T-cell (primary cell): ENCODE measurements around the gene ATE1. TPM values are rescaled to one million over a fixed set of nuclear protein-coding genes. Genes with fewer than 3 reads are reported as not detected.
A peak's percentile ranks its signal among the peaks of the same experiment; 100 is the strongest.
"Not testable (repeated sequence)": the region's sequence is repeated elsewhere in the genome, so short reads cannot be mapped to it uniquely, and the experiment has no call there.

Source experiments
- ATAC-seq, 4 experiments: fragments of 200-7000 bp in 3 of 4; fragments of 150-1000 bp in 1 of 4; cut with Tn5 transposase; replicated peaks in 1 of 4; 1 replicate in 3 of 4; 2 replicates in 1 of 4; pipeline ENCODE4 v1.10.0; 2021; ENCODE audit warnings: moderate library complexity in 3 of 4, mild to moderate bottlenecking in 2 of 4, moderate number of reproducible peaks in 1 of 4
- CTCF ChIA-PET, 2 donors: fragments of 300-600 bp; sonication (Branson Sonifier 250); formaldehyde crosslinking; loops; one replicate each; lab custom pipeline; 2022; ENCODE audit warnings: antibody characterized with exemption in 2 of 2; lab: Charles Lee
- POLR2A ChIA-PET, 2 donors: fragments of 300-600 bp; sonication (Branson Sonifier 250); formaldehyde crosslinking; loops; one replicate each; lab custom pipeline; 2022; ENCODE audit warnings: antibody characterized with exemption in 2 of 2; lab: Charles Lee
- DNase-seq, 35 experiments: peaks; one replicate each; pipeline versions ENCODE4 v3.0.0 to v3.0.0-alpha.2; 2013 to 2023
- H3K27ac ChIP-seq: one replicate; pipeline ENCODE4 v1.5.1; 2013; ENCODE audit warnings: low read length
- H3K27me3 ChIP-seq, 2 experiments: replicated peaks in 1 of 2; 1 replicate in 1 of 2; 2 replicates in 1 of 2; pipeline versions ENCODE4 v1.6.1 to v1.7.0; 2013; ENCODE audit warnings: low read length in 1 of 2, mixed read lengths in 1 of 2; ENCODE audit not compliant: control insufficient read depth in 2 of 2, insufficient read depth in 2 of 2; ENCODE audit errors: extremely low read depth in 1 of 2
- H3K36me3 ChIP-seq, 2 donors: 1 replicate in 1 of 2; 2 replicates in 1 of 2; pipeline versions ENCODE4 v1.6.1 to v1.7.0; 2013; ENCODE audit warnings: low read length in 1 of 2; ENCODE audit not compliant: control insufficient read depth in 2 of 2, insufficient read depth in 1 of 2; ENCODE audit errors: extremely low read depth in 1 of 2
- H3K4me1 ChIP-seq, 2 experiments: 1 replicate in 1 of 2; 2 replicates in 1 of 2; pipeline versions ENCODE4 v1.6.1 to v1.7.0; 2013; ENCODE audit warnings: low read length in 2 of 2, mixed read lengths in 1 of 2; ENCODE audit not compliant: insufficient read depth in 2 of 2, control insufficient read depth in 1 of 2; ENCODE audit errors: extremely low read depth in 1 of 2
- H3K4me3 ChIP-seq, 2 donors: 1 replicate in 1 of 2; 2 replicates in 1 of 2; pipeline versions ENCODE4 v1.5.1 to v1.7.0; 2013; ENCODE audit warnings: mild to moderate bottlenecking in 2 of 2, low read length in 1 of 2, moderate library complexity in 1 of 2; ENCODE audit not compliant: control insufficient read depth in 1 of 2; ENCODE audit errors: extremely low read depth in 1 of 2
- H3K9me3 ChIP-seq: 2 replicates; pipeline ENCODE4 v1.7.0; 2013
- H3K27ac Mint-ChIP-seq, 2 donors: one replicate each; pipeline ENCODE4 v1.8.0; 2020 to 2021; ENCODE audit warnings: mild to moderate bottlenecking in 2 of 2, mixed read lengths in 2 of 2
- H3K27me3 Mint-ChIP-seq, 2 donors: one replicate each; pipeline ENCODE4 v1.8.0; 2021 to 2022; ENCODE audit warnings: mixed read lengths in 2 of 2
- H3K36me3 Mint-ChIP-seq: one replicate; pipeline ENCODE4 v1.8.0; 2021; ENCODE audit warnings: mixed read lengths
- H3K4me1 Mint-ChIP-seq, 3 donors: one replicate each; pipeline ENCODE4 v1.8.0; 2020 to 2022; ENCODE audit warnings: mixed read lengths in 3 of 3, mild to moderate bottlenecking in 1 of 3
- H3K4me3 Mint-ChIP-seq, 3 donors: one replicate each; pipeline ENCODE4 v1.8.0; 2020 to 2022; ENCODE audit warnings: mild to moderate bottlenecking in 3 of 3, mixed read lengths in 3 of 3, moderate library complexity in 3 of 3
- H3K9me3 Mint-ChIP-seq, 3 donors: one replicate each; pipeline ENCODE4 v1.8.0; 2020 to 2022; ENCODE audit warnings: mixed read lengths in 3 of 3
- WGBS: methylation state at CpG from one replicate; pipeline ENCODE4 v1.1.5; 2013; ENCODE audit warnings: missing lambda C conversion rate; ENCODE audit not compliant: insufficient coverage; 5-methylcytosine and 5-hydroxymethylcytosine counted together
- total RNA-seq, 35 experiments: library from RNA in 6 of 35; stranded (reverse) in 6 of 35; fragments of 120-200 nt in 1 of 35; gene quantifications; one replicate each; pipeline versions ENCODE4 v1.2.1 to v1.2.4 and lab custom pipeline; 2013 to 2026

ATE1 gene
- total RNA-seq, 5 donors from 2014 or later (not counting 1 experiment from before 2014, with no cell fraction given) = 18.6 to 28.9 (median 26.0) TPM

- no peak overlapping the region for H3K4me3 Mint-ChIP-seq
- H3K27ac Mint-ChIP-seq = no peak overlapping the region
- peaks cover 51% of the 10 kb centered on the region for H3K36me3 Mint-ChIP-seq
- Histone ChIP-seq H3K9me3 (no peaks in the 10 kb centered on the region), H3K36me3 (peaks cover 0 to 22% of the 10 kb centered on the region in 2 donors), H3K27me3 (no peaks in the 10 kb centered on the region), H3K27ac (no peak overlapping the region), H3K4me1 (no peaks in the 10 kb centered on the region), H3K4me3 (no peak overlapping the region)
- CTCF ChIA-PET = interaction anchor here in 1 of 2 donors (0.6 to 0.9 kb wide), 2 partner anchors 34 to 60 kb away, joined by 4 to 10 read pairs; no protein-coding TSS in a partner anchor
- DNase-seq (no peak), ATAC-seq (no peak)
- POLR2A ChIA-PET = no interaction called here
- peaks cover 0 to 4% (median 0%) of the 10 kb centered on the region in 3 donors for H3K4me1 Mint-ChIP-seq
- no peaks in the 10 kb centered on the region for H3K27me3 Mint-ChIP-seq
- 75% methylated on average over 3 of the region's 5 CpGs for WGBS
- peaks cover 0 to 3% (median 0%) of the 10 kb centered on the region in 3 donors for H3K9me3 Mint-ChIP-seq
Measured at GRCh38 chr10:121828045-121828444, 99.8 kb downstream of the ATE1 start.

GRCh38 chr10:121826773-121827172, 101.1 kb downstream of the ATE1 start:
- H3K4me3 Mint-ChIP-seq, H3K4me3 ChIP-seq, H3K27ac Mint-ChIP-seq, POLR2A ChIA-PET, H3K4me1 Mint-ChIP-seq, H3K27me3 Mint-ChIP-seq, H3K4me1 ChIP-seq, H3K9me3 ChIP-seq, H3K9me3 Mint-ChIP-seq, H3K27ac ChIP-seq, CTCF ChIA-PET, ATAC-seq, H3K27me3 ChIP-seq, DNase-seq: not testable (repeated sequence)
- peaks cover 0 to 10% of the 10 kb centered on the region in 2 donors for H3K36me3 ChIP-seq
- H3K36me3 Mint-ChIP-seq = peaks cover 47% of the 10 kb centered on the region
- 100% methylated on average over 5 of the region's 5 CpGs for WGBS

GRCh38 chr10:121823993-121824463, 103.8 kb downstream of the ATE1 start:
- H3K9me3 Mint-ChIP-seq = no peaks in the 10 kb centered on the region
- ATAC-seq (no peak), DNase-seq (peak in 1 of 35 experiments; percentile 23)
- H3K27me3 Mint-ChIP-seq = no peaks in the 10 kb centered on the region
- H3K4me3 Mint-ChIP-seq = no peak overlapping the region
- H3K9me3 ChIP-seq = no peaks in the 10 kb centered on the region
- H3K4me1 Mint-ChIP-seq = peaks cover 0 to 6% (median 0%) of the 10 kb centered on the region in 3 donors
- no CpG with 5 or more reads among the region's 5 CpGs for WGBS
- H3K27ac Mint-ChIP-seq = no peak overlapping the region
- H3K36me3 ChIP-seq = peaks cover 0 to 10% of the 10 kb centered on the region in 2 donors
- ChIA-PET CTCF (interaction anchor here (1.0 to 1.7 kb wide), 2 partner anchors 18 to 42 kb away, joined by 3 to 5 read pairs; no protein-coding TSS in a partner anchor), POLR2A (no interaction called here)
- no peak overlapping the region for H3K4me3 ChIP-seq
- no peak overlapping the region for H3K27ac ChIP-seq
- peaks cover 34% of the 10 kb centered on the region for H3K36me3 Mint-ChIP-seq
- H3K4me1 ChIP-seq = no peaks in the 10 kb centered on the region
- H3K27me3 ChIP-seq = no peaks in the 10 kb centered on the region

- ATAC-seq = no peak
- CTCF ChIA-PET = interaction anchor here (1.0 to 1.7 kb wide), 2 partner anchors 18 to 20 kb away, joined by 3 to 5 read pairs; no protein-coding TSS in a partner anchor
Measured at GRCh38 chr10:121822724-121823123, 105.1 kb downstream of the ATE1 start.

GRCh38 chr10:121822180-121822579, 105.7 kb downstream of the ATE1 start:
- no peaks in the 10 kb centered on the region for H3K4me1 ChIP-seq
- POLR2A ChIA-PET = no interaction called here
- no peaks in the 10 kb centered on the region for H3K27me3 Mint-ChIP-seq
- H3K36me3 Mint-ChIP-seq = peaks cover 19% of the 10 kb centered on the region
- CTCF ChIA-PET = interaction anchor here in 1 of 2 donors (1.7 kb wide), 1 partner anchor 20 kb away, joined by 5 read pairs; no protein-coding TSS in a partner anchor
- H3K9me3 ChIP-seq = no peaks in the 10 kb centered on the region
- DNase-seq (no peak), ATAC-seq (no peak)
- no peak overlapping the region for H3K27ac Mint-ChIP-seq
- no peak overlapping the region for H3K27ac ChIP-seq
- peaks cover 0 to under 1% of the 10 kb centered on the region in 2 donors for H3K36me3 ChIP-seq
- no peak overlapping the region for H3K4me3 ChIP-seq
- H3K4me1 Mint-ChIP-seq = peaks cover 0 to 6% (median 0%) of the 10 kb centered on the region in 3 donors
- no peaks in the 10 kb centered on the region for H3K27me3 ChIP-seq
- WGBS = no CpG with 5 or more reads among the region's 1 CpG
- no peak overlapping the region for H3K4me3 Mint-ChIP-seq
- H3K9me3 Mint-ChIP-seq = no peaks in the 10 kb centered on the region

More at GRCh38 chr10:121822724-121823123, 105.1 kb downstream of the ATE1 start:
- Histone ChIP-seq H3K36me3 (peaks cover 0 to 3% of the 10 kb centered on the region in 2 donors), H3K27me3 (no peaks in the 10 kb centered on the region), H3K9me3 (no peaks in the 10 kb centered on the region), H3K4me3 (no peak overlapping the region), H3K27ac (no peak overlapping the region), H3K4me1 (no peaks in the 10 kb centered on the region)
- H3K4me3 Mint-ChIP-seq = no peak overlapping the region
- no peak overlapping the region for H3K27ac Mint-ChIP-seq
- H3K4me1 Mint-ChIP-seq = peaks cover 0 to 6% (median 0%) of the 10 kb centered on the region in 3 donors
- H3K36me3 Mint-ChIP-seq = peaks cover 21% of the 10 kb centered on the region
- H3K9me3 Mint-ChIP-seq = no peaks in the 10 kb centered on the region
- no peaks in the 10 kb centered on the region for H3K27me3 Mint-ChIP-seq
- no peak for DNase-seq
- POLR2A ChIA-PET = no interaction called here
- no CpG with 5 or more reads among the region's 3 CpGs for WGBS

GRCh38 chr10:121819049-121819448, 108.8 kb downstream of the ATE1 start:
- Mint-ChIP-seq H3K36me3 (peaks cover 19% of the 10 kb centered on the region), H3K27ac (no peak overlapping the region), H3K27me3 (no peaks in the 10 kb centered on the region), H3K9me3 (no peaks in the 10 kb centered on the region), H3K4me1 (peaks cover 0 to 6% (median 0%) of the 10 kb centered on the region in 3 donors), H3K4me3 (no peak overlapping the region)
- CTCF ChIA-PET = interaction anchor here in 1 of 2 donors (1.1 kb wide), 1 partner anchor 9 kb away, joined by 3 read pairs; no protein-coding TSS in a partner anchor
- no CpG with 5 or more reads among the region's 2 CpGs for WGBS
- POLR2A ChIA-PET = no interaction called here
- no peak overlapping the region for H3K27ac ChIP-seq
- H3K27me3 ChIP-seq = no peaks in the 10 kb centered on the region
- H3K4me3 ChIP-seq = no peak overlapping the region
- no peaks in the 10 kb centered on the region for H3K36me3 ChIP-seq
- ATAC-seq (no peak), DNase-seq (no peak)
- H3K9me3 ChIP-seq = no peaks in the 10 kb centered on the region
- H3K4me1 ChIP-seq = no peaks in the 10 kb centered on the region
